ENCODE measurements around the gene FFAR1.
"Not testable (repeated sequence)": the region's sequence is repeated elsewhere in the genome, so short reads cannot be mapped to it uniquely, and the experiment has no call there.

Gene FFAR1

GRCh38 chr19:35359395-35359794 lies 11.7 kb downstream of the FFAR1 start:
- H3K9me3 ChIP-seq (ENCODE audit: insufficient read depth, low read length, severe bottlenecking); ATAC-seq (ENCODE audit: insufficient read depth, low read depth); H3K79me2 ChIP-seq (ENCODE audit: insufficient read depth, low read length); H3K4me2 ChIP-seq (ENCODE audit: insufficient read depth, low read length); DNase-seq; H3K4me1 ChIP-seq (ENCODE audit: insufficient read depth, low read length); H3K4me3 ChIP-seq (ENCODE audit: low read depth in 1 of 2, low read length in 2 of 2); H4K20me1 ChIP-seq (ENCODE audit: insufficient read depth, low read length); H3K9ac ChIP-seq (ENCODE audit: low read depth, low read length); H3K27ac ChIP-seq (ENCODE audit: low read length); H2AFZ ChIP-seq (ENCODE audit: low read depth, low read length); H3K36me3 ChIP-seq (ENCODE audit: insufficient read depth, low read length); H3K27me3 ChIP-seq (ENCODE audit: insufficient read depth, low read length, poor library complexity): not testable (repeated sequence)

GRCh38 chr19:35360081-35360480 lies 12.4 kb downstream of the FFAR1 start:
- ATAC-seq (ENCODE audit: insufficient read depth, low read depth); H3K4me1 ChIP-seq (ENCODE audit: insufficient read depth, low read length); H4K20me1 ChIP-seq (ENCODE audit: insufficient read depth, low read length); DNase-seq; H3K27me3 ChIP-seq (ENCODE audit: insufficient read depth, low read length, poor library complexity); H3K27ac ChIP-seq (ENCODE audit: low read length); H3K4me2 ChIP-seq (ENCODE audit: insufficient read depth, low read length); H3K36me3 ChIP-seq (ENCODE audit: insufficient read depth, low read length); H3K9me3 ChIP-seq (ENCODE audit: insufficient read depth, low read length, severe bottlenecking); H3K4me3 ChIP-seq (ENCODE audit: low read depth in 1 of 2, low read length in 2 of 2); H3K79me2 ChIP-seq (ENCODE audit: insufficient read depth, low read length); H2AFZ ChIP-seq (ENCODE audit: low read depth, low read length); H3K9ac ChIP-seq (ENCODE audit: low read depth, low read length): not testable (repeated sequence)

- ATAC-seq (ENCODE audit: insufficient read depth, low read depth) (no peak), DNase-seq (no peak)
- Histone ChIP-seq H3K4me3 (ENCODE audit: low read depth in 1 of 2, low read length in 2 of 2) (no peak overlapping the region), H3K27ac (ENCODE audit: low read length) (no peak overlapping the region), H4K20me1 (ENCODE audit: insufficient read depth, low read length) (no peaks in the 10 kb centered on the region), H3K9me3 (ENCODE audit: insufficient read depth, low read length, severe bottlenecking) (no peaks in the 10 kb centered on the region), H3K9ac (ENCODE audit: low read depth, low read length) (no peak overlapping the region), H3K27me3 (ENCODE audit: insufficient read depth, low read length, poor library complexity) (no peaks in the 10 kb centered on the region), H3K79me2 (ENCODE audit: insufficient read depth, low read length) (no peaks in the 10 kb centered on the region), H2AFZ (ENCODE audit: low read depth, low read length) (no peak overlapping the region), H3K36me3 (ENCODE audit: insufficient read depth, low read length) (no peaks in the 10 kb centered on the region), H3K4me1 (ENCODE audit: insufficient read depth, low read length) (no peaks in the 10 kb centered on the region), H3K4me2 (ENCODE audit: insufficient read depth, low read length) (no peak overlapping the region)
- TF ChIP-seq CTCF (IDR thresholded peaks at IDR 0.05; ENCODE audit: borderline replicate concordance, extremely low read depth, low read length, poor library complexity, severe bottlenecking) (no peak), EZH2 (IDR thresholded peaks at IDR 0.05; ENCODE audit: borderline replicate concordance, low read depth, low read length, severe bottlenecking) (no peak)
Observed at GRCh38 chr19:35360880-35361420, 13.2 kb downstream of the FFAR1 start.

- H3K27ac ChIP-seq (ENCODE audit: low read length), result no peak overlapping the region
- no peak overlapping the region for H3K4me2 ChIP-seq (ENCODE audit: insufficient read depth, low read length)
- no peak overlapping the region for H2AFZ ChIP-seq (ENCODE audit: low read depth, low read length)
- H3K36me3 ChIP-seq (ENCODE audit: insufficient read depth, low read length), result no peaks in the 10 kb centered on the region
- H3K9me3 ChIP-seq (ENCODE audit: insufficient read depth, low read length, severe bottlenecking), result no peaks in the 10 kb centered on the region
- H4K20me1 ChIP-seq (ENCODE audit: insufficient read depth, low read length), result no peaks in the 10 kb centered on the region
- H3K27me3 ChIP-seq (ENCODE audit: insufficient read depth, low read length, poor library complexity), result no peaks in the 10 kb centered on the region
- H3K4me1 ChIP-seq (ENCODE audit: insufficient read depth, low read length), result no peaks in the 10 kb centered on the region
- H3K79me2 ChIP-seq (ENCODE audit: insufficient read depth, low read length), result no peaks in the 10 kb centered on the region
- no peak overlapping the region for H3K9ac ChIP-seq (ENCODE audit: low read depth, low read length)
- no peak overlapping the region for H3K4me3 ChIP-seq (ENCODE audit: low read depth in 1 of 2, low read length in 2 of 2)
- TF ChIP-seq CTCF (IDR thresholded peaks at IDR 0.05; ENCODE audit: borderline replicate concordance, extremely low read depth, low read length, poor library complexity, severe bottlenecking), result no peak
- TF ChIP-seq EZH2 (IDR thresholded peaks at IDR 0.05; ENCODE audit: borderline replicate concordance, low read depth, low read length, severe bottlenecking), result no peak
- ATAC-seq (ENCODE audit: insufficient read depth, low read depth) (no peak), DNase-seq (no peak)
Observed at GRCh38 chr19:35362261-35363000, 14.7 kb downstream of the FFAR1 start.

All from DND-41 (cell line).